ENCODE results near the gene LMX1B. TPM values are rescaled to one million over a fixed set of nuclear protein-coding genes. Genes with fewer than 3 reads are reported as not detected.

LMX1B gene
- total and polyA plus RNA-seq, 2 of the 4 experiments (the other 2 are of a cell fraction) = not detected

DNA sequence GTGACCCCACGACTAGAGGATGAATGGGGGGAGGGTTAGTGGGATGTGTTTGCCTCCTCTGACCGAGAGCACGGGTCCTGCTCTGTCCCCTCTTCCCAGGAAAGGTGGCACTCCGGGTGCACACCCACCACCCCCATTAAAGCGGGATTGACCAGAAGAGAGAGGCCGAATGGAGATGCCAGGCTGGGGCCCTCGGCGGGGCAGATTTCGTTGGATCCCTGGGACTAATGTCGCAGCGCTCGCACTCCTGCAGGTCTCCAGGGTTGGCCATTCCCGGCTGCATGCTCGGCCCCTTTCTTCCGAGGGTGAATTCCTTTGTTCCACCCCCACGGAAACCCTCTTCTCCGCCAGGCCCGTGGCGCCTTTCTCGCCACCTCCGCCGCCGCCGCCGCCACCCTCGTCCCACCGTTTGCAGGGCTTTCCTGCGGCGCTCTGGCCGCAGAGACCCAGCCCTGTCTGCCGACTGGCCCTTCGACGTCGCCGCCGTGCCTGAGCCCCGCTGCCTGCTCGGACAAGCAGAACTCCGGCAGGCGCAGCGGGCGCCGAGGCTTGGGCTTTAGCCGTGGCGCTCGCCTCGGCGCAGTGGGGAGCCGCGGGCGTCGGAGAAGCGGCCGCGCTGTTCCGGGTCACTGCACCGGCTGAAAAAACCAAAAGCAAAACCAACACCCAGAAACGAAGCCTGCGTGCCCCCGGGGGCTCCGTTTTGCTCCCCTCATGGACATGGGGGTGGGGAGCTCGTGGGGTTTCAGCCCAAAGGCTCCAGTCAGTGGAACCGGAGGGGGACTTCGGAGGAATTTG, 11.8 kb downstream of the LMX1B start:
- DNase-seq (no peak), ATAC-seq (ENCODE audit: low read depth) (no peak)
- Histone ChIP-seq H3K18ac (ENCODE audit: low read depth, low read length) (no peak overlapping the region), H3K4me1 (ENCODE audit: control insufficient read depth, insufficient read depth, low read length) (no peaks in the 10 kb centered on the region), H3K36me3 (ENCODE audit: control insufficient read depth, insufficient read depth, low read length) (no peaks in the 10 kb centered on the region), H3K27me3 (ENCODE audit: control insufficient read depth, insufficient read depth, low read length) (peaks cover 93% of the 10 kb centered on the region), H3K79me1 (ENCODE audit: low read depth in 1 of 2, low read length in 2 of 2) (no peaks in the 10 kb centered on the region), H4K91ac (ENCODE audit: insufficient read depth, low read depth, low read length) (no peak overlapping the region), H3K4me3 (ENCODE audit: insufficient read depth, low read depth, low read length) (no peak overlapping the region), H2BK20ac (ENCODE audit: low read depth, low read length) (no peak overlapping the region), H2BK5ac (ENCODE audit: low read depth, low read length, poor library complexity, severe bottlenecking) (no peak overlapping the region), H4K8ac (ENCODE audit: low read depth in 2 of 2, low read length in 2 of 2) (no peak overlapping the region), H3K56ac (ENCODE audit: extremely low read depth, insufficient read depth, low read length) (no peak overlapping the region), H3K9ac (ENCODE audit: low read depth, low read length) (no peak overlapping the region), H3K27ac (ENCODE audit: insufficient read depth, low read length) (no peak overlapping the region), H3K4me2 (ENCODE audit: low read depth, low read length) (no peak overlapping the region; the same call in 1 of the 2 replicates), H2AK9ac (replicated peaks; ENCODE audit: low read depth, low read length, poor library complexity) (no peak overlapping the region), H2AK5ac (ENCODE audit: low read depth, low read length) (no peak overlapping the region), H4K20me1 (ENCODE audit: insufficient read depth, low read length) (no peaks in the 10 kb centered on the region; the same call in 1 of the 2 replicates), H3K14ac (replicated peaks; ENCODE audit: low read depth, low read length) (no peak overlapping the region), H2AFZ (replicated peaks; ENCODE audit: low read length, poor library complexity) (peak overlapping the region; percentile 37), H4K5ac (ENCODE audit: low read depth, low read length) (no peak overlapping the region), H3K23ac (ENCODE audit: low read depth, low read length) (no peak overlapping the region), H2BK15ac (ENCODE audit: low read depth, low read length) (no peak overlapping the region), H3K9me1 (ENCODE audit: insufficient read depth, low read length) (no peaks in the 10 kb centered on the region), H2BK120ac (ENCODE audit: low read depth, low read length) (no peak overlapping the region), H3K9me3 (ENCODE audit: control insufficient read depth, insufficient read depth, low read length) (no peaks in the 10 kb centered on the region; the same call in 1 of the 2 replicates), H3K4ac (ENCODE audit: low read depth, low read length) (no peak overlapping the region)
- no TSS peak for BruUV-seq (replicated peaks)
- TF ChIP-seq SMC3 (IDR thresholded peaks at IDR 0.05; ENCODE audit: low read depth, low read length) (no peak), POLR2A (IDR thresholded peaks at IDR 0.05; ENCODE audit: low read depth, low read length) (no peak)
- intact Hi-C loops (cut with micrococcal nuclease) = no loop called here
- 2% methylated on average over 23 of the region's 64 CpGs; no CpG with 5 or more reads in 1 of the 2 experiments for WGBS, 2 experiments (ENCODE audit: extremely low coverage in 2 of 2, insufficient read length in 1 of 2)
- dilution Hi-C loops (cut with HindIII; ENCODE audit: low sequenced_read_pairs, unreplicated experiment) = no loop called here
- in situ Hi-C loops (cut with MboI; ENCODE audit: low sequenced_read_pairs) = no loop called here
- ChIA-PET CTCF (no interaction called here), POLR2A (ENCODE audit: unreplicated experiment) (no interaction called here)

Measured in IMR-90 (cell line).